Smooth muscle cell (in vitro differentiated cells): ENCODE results near the gene NUP93. TPM values are rescaled to one million over a fixed set of nuclear protein-coding genes. Genes with fewer than 3 reads are reported as not detected.

ENCODE experiments used
- DNase-seq: peaks from one replicate; lab custom pipeline; 2025; ENCODE audit not compliant: unreplicated experiment; lab: John Stamatoyannopoulos, UW
- H2AFZ ChIP-seq: fragments of 200-600 bp; sonication (generic); 2 replicates; pipeline ENCODE4 v1.6.0; 2016; ENCODE audit warnings: antibody characterized with exemption, low read depth, mild to moderate bottlenecking
- H3F3A ChIP-seq: fragments of 200-600 bp; sonication (generic); 2 replicates; pipeline ENCODE4 v1.6.0; 2017; ENCODE audit warnings: antibody characterized with exemption, low read depth
- H3K27ac ChIP-seq: fragments of 200-600 bp; sonication (generic); 2 replicates; pipeline ENCODE4 v1.5.1; 2016; ENCODE audit warnings: low read depth, mild to moderate bottlenecking
- H3K27me3 ChIP-seq: fragments of 200-600 bp; sonication (generic); 2 replicates; pipeline ENCODE4 v1.6.1; 2016; ENCODE audit warnings: low read depth, mild to moderate bottlenecking
- H3K36me3 ChIP-seq: fragments of 200-600 bp; sonication (generic); 2 replicates; pipeline ENCODE4 v1.5.1; 2016; ENCODE audit warnings: low read depth
- H3K4me1 ChIP-seq: fragments of 200-600 bp; sonication (generic); 2 replicates; pipeline ENCODE4 v1.5.1; 2016; ENCODE audit warnings: low read depth
- H3K4me2 ChIP-seq: fragments of 200-600 bp; sonication (generic); 2 replicates; pipeline ENCODE4 v1.6.0; 2016; ENCODE audit warnings: mild to moderate bottlenecking
- H3K4me3 ChIP-seq: fragments of 200-600 bp; sonication (generic); 2 replicates; pipeline ENCODE4 v1.5.1; 2016; ENCODE audit warnings: mild to moderate bottlenecking
- H3K79me2 ChIP-seq: fragments of 200-600 bp; sonication (generic); 2 replicates; pipeline ENCODE4 v1.6.0; 2016; ENCODE audit warnings: low read depth, mild to moderate bottlenecking
- H3K9ac ChIP-seq: fragments of 200-600 bp; sonication (generic); 2 replicates; pipeline ENCODE4 v1.6.0; 2016; ENCODE audit warnings: low read depth
- H3K9me3 ChIP-seq: fragments of 200-600 bp; sonication (generic); replicated peaks from 2 replicates; pipeline ENCODE4 v1.5.1; 2016; ENCODE audit warnings: low read depth
- H4K20me1 ChIP-seq: fragments of 200-600 bp; sonication (generic); 2 replicates; pipeline ENCODE4 v1.6.0; 2016; ENCODE audit warnings: low read depth
- WGBS: methylation state at CpG from one replicate; pipeline ENCODE4 v1.1.7; 2016; ENCODE audit warnings: low lambda C conversion rate; 5-methylcytosine and 5-hydroxymethylcytosine counted together
- polyA plus RNA-seq: library from polyadenylated mRNA; unstranded; fragments of >200 nt; fragmentation: Nextera tagmentation; extraction: Ambion mirVana; gene quantifications from 2 replicates; pipeline ENCODE4 v1.2.1, GENCODE V29; 2016
- total RNA-seq: library from RNA; depleted of rRNA; stranded (reverse); fragments of >200 nt; gene quantifications from 2 replicates; pipeline ENCODE4 v1.2.3, GENCODE V29; 2014
- TF ChIP-seq, protein P1 (sequence below): fragments of 200-600 bp; sonication (generic); IDR thresholded peaks from 2 replicates; pipeline ENCODE4 v1.5.1; 2017; ENCODE audit warnings: borderline replicate concordance, mild to moderate bottlenecking, antibody characterized with exemption; ENCODE audit not compliant: insufficient read depth, poor library complexity, severe bottlenecking

Gene NUP93
- total and polyA plus RNA-seq, 2 experiments from 2014 or later: 45.6 to 55.8 TPM

DNA sequence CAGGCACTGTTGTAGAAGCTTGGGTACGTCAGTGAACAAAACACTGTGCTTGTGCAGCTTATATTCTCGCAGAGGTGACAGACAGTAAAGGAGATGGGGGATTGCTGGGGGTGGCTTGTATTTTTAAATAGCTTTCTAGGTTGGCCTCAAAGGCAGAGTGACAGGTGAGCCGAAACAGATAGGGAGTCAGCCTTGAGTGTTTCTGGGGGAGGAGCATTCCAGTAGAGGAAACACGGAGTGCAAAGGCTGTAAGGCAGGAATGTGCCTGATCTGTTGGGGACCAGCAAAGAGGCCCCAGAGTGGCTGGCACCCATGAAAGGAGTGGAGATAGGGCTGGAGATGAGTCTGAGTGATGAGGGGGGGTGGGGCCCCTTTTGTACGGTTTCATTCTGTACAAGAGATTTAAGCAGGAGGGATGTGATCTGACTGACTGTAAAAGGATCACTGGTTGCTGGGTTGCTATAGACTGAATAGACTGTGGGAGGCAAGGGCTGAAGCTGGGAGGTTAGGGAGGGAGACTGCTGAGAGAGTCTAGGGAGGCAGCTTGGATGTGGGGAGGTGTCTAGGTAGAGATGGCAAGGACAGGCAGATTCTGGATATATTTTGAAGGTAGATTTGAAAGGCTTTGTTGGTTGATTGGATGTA is 15.2 kb downstream of the NUP93 start:
- Histone ChIP-seq H3K79me2 (peaks cover 39% of the 10 kb centered on the region), H3K9me3 (no peaks in the 10 kb centered on the region), H3K9ac (no peak overlapping the region), H3K4me2 (no peak overlapping the region), H3K4me3 (no peak overlapping the region), H4K20me1 (peaks cover 24% of the 10 kb centered on the region), H3K4me1 (peaks cover 6% of the 10 kb centered on the region), H3F3A (no peaks in the 10 kb centered on the region), H2AFZ (no peak overlapping the region), H3K27me3 (no peaks in the 10 kb centered on the region), H3K27ac (no peak overlapping the region), H3K36me3 (no peaks in the 10 kb centered on the region)
- DNase-seq: no peak
- TF ChIP-seq, protein P1, sequence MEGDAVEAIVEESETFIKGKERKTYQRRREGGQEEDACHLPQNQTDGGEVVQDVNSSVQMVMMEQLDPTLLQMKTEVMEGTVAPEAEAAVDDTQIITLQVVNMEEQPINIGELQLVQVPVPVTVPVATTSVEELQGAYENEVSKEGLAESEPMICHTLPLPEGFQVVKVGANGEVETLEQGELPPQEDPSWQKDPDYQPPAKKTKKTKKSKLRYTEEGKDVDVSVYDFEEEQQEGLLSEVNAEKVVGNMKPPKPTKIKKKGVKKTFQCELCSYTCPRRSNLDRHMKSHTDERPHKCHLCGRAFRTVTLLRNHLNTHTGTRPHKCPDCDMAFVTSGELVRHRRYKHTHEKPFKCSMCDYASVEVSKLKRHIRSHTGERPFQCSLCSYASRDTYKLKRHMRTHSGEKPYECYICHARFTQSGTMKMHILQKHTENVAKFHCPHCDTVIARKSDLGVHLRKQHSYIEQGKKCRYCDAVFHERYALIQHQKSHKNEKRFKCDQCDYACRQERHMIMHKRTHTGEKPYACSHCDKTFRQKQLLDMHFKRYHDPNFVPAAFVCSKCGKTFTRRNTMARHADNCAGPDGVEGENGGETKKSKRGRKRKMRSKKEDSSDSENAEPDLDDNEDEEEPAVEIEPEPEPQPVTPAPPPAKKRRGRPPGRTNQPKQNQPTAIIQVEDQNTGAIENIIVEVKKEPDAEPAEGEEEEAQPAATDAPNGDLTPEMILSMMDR: no peak
- 60% methylated on average over 5 of the region's 5 CpGs for WGBS

DNA sequence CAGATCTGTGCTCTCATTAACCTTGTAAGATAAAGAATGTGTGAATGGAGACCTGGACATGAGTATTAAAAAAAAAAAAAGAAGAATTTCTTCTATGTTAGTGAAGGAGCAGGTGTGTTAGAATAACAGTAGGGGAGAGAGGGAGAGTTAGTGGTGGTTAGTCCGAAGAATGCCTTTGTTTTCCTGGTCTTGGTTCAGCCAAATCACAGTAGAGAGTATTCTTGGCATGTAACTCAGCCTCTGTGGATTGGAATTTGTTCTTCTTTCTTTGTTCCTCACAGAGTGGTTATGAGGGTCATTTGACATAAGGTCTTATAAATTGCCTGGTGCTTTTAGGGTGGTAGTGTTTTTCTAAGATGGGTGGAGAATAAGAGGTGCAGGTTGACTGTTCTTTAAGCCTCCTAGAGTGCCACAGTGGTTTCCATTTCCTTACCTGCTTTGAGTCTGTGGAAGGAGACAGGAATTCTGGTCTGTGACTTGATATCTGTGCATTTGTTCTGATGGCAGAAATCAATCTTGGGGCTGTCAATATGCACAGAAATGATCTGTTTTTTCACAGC is 17.6 kb downstream of the NUP93 start:
- no peaks in the 10 kb centered on the region for H3K27me3 ChIP-seq
- H3K9me3 ChIP-seq: no peaks in the 10 kb centered on the region
- no peaks in the 10 kb centered on the region for H3F3A ChIP-seq
- H4K20me1 ChIP-seq: peaks cover 37% of the 10 kb centered on the region
- H3K4me2 ChIP-seq: no peak overlapping the region
- 86% methylated on average over 1 of the region's 1 CpG for WGBS
- H2AFZ ChIP-seq: no peak overlapping the region
- peaks cover 49% of the 10 kb centered on the region for H3K79me2 ChIP-seq
- peaks cover 3% of the 10 kb centered on the region for H3K4me1 ChIP-seq
- no peak overlapping the region for H3K4me3 ChIP-seq
- no peak for DNase-seq
- TF ChIP-seq, protein P1: no peak
- H3K9ac ChIP-seq: no peak overlapping the region
- H3K36me3 ChIP-seq: no peaks in the 10 kb centered on the region
- H3K27ac ChIP-seq: no peak overlapping the region

DNA sequence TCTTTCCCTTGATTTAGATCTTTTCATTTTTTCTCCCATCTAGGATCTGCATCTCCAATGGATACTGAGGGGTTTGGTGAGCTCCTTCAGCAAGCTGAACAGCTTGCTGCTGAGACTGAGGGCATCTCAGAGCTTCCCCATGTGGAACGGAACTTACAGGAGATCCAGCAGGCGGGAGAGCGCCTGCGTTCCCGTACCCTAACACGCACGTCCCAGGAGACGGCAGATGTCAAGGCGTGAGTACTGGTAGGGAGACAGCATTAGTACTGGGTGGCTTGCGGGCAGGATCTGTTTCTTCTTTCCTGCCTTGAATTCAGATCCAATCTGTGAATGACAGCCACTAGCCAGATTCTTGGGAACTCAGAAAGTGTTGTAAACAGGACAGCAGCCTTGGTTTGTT is 18.3 kb downstream of the NUP93 start:
- Histone ChIP-seq H3K9ac (no peak overlapping the region), H3K27ac (no peak overlapping the region), H2AFZ (no peak overlapping the region), H3K4me3 (no peak overlapping the region), H4K20me1 (peaks cover 37% of the 10 kb centered on the region), H3F3A (no peaks in the 10 kb centered on the region), H3K4me2 (no peak overlapping the region), H3K79me2 (peaks cover 44% of the 10 kb centered on the region), H3K36me3 (no peaks in the 10 kb centered on the region), H3K4me1 (no peaks in the 10 kb centered on the region), H3K27me3 (no peaks in the 10 kb centered on the region), H3K9me3 (no peaks in the 10 kb centered on the region)
- 81% methylated on average over 10 of the region's 10 CpGs for WGBS
- TF ChIP-seq, protein P1: no peak
- no peak for DNase-seq

DNA sequence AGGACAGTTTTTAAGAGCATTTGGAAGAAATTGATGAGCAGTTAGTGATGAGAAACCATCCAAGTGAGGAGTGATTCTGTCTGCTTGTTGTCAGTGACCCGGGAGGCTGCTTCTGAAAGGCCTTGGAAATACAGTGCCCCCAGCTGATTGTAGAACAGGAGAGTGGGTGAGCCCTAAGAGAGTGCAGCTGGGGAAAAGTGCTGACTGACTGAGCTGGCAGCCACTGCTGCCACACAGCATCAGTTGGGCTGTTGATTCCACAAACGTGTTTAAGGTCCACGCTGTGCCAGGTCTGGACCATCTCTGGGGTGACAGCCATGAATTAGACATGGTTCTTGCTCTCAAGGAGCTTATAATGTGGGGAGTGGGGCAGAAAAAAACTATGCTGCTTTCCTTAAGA is 18.9 kb downstream of the NUP93 start:
- peaks cover 39% of the 10 kb centered on the region for H3K79me2 ChIP-seq
- 59% methylated on average over 3 of the region's 3 CpGs for WGBS
- H3K4me2 ChIP-seq: no peak overlapping the region

More for the DNA sequence above, 18.9 kb downstream of the NUP93 start:
- Histone ChIP-seq H3K27ac (no peak overlapping the region), H3K9ac (no peak overlapping the region), H3K36me3 (no peaks in the 10 kb centered on the region), H3K4me1 (no peaks in the 10 kb centered on the region), H2AFZ (no peak overlapping the region), H3K9me3 (no peaks in the 10 kb centered on the region), H3K27me3 (no peaks in the 10 kb centered on the region), H3K4me3 (no peak overlapping the region), H4K20me1 (peaks cover 37% of the 10 kb centered on the region), H3F3A (no peaks in the 10 kb centered on the region)
- TF ChIP-seq, protein P1: no peak
- no peak for DNase-seq
